Measurements from ENCODE around the gene COX20. TPM values are rescaled to one million over a fixed set of nuclear protein-coding genes. Genes with fewer than 3 reads are reported as not detected.

Gene COX20
- total and polyA plus RNA-seq, 2 donors (not counting 1 experiment from before 2014, with no cell fraction given) = 22.8 to 51.5 TPM

DNA sequence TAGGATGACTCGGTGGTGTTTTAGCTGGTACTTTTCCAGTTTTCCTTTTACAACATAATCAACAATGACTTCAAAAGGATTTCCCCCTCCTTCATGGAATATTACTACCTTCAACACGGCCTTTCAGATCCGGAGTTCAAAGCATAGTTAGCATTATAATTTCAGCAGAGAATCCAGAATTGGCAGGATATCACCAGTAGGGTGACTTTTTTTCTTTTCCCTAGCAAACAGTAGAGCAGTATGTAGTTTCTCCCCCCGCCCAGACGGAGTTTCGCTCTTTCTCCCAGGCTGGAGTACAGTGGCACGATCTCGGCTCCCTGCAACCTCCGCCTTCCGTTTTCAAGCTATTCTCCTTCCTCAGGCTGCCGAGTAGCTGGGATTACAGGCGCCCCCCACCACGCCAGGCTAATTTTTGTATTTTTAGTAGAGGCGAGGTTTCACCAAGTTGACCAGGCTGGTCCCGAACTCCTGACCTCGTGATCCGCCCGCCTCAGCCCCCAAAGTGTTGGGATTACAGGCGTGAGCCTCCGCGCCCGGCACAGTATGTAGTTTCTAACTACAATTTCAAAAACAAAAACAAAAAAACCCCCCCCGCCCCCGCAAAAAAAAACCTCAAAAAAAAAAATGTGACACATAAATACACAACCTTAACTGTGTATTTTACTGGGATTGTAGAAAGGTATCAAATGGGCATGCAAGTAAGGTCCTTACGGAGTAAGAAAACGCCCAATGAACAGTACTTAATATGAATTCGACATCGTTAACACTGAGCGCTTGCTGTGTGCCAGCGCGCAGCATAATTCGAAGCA, 1.5 kb upstream of the COX20 start:
- TF ChIP-seq, protein P1, sequence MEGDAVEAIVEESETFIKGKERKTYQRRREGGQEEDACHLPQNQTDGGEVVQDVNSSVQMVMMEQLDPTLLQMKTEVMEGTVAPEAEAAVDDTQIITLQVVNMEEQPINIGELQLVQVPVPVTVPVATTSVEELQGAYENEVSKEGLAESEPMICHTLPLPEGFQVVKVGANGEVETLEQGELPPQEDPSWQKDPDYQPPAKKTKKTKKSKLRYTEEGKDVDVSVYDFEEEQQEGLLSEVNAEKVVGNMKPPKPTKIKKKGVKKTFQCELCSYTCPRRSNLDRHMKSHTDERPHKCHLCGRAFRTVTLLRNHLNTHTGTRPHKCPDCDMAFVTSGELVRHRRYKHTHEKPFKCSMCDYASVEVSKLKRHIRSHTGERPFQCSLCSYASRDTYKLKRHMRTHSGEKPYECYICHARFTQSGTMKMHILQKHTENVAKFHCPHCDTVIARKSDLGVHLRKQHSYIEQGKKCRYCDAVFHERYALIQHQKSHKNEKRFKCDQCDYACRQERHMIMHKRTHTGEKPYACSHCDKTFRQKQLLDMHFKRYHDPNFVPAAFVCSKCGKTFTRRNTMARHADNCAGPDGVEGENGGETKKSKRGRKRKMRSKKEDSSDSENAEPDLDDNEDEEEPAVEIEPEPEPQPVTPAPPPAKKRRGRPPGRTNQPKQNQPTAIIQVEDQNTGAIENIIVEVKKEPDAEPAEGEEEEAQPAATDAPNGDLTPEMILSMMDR (conservative IDR thresholded peaks at IDR 0.05 in 1 of 2, IDR thresholded peaks at IDR 0.05 in 1 of 2; ENCODE audit: low read depth in 1 of 2, low read length in 2 of 2) = peak in 1 of 2 donors; percentile 29
- TF ChIP-seq EZH2 (IDR thresholded peaks at IDR 0.05; ENCODE audit: low read length, missing control alignments) = no peak
- DNase-seq (ENCODE audit: low read depth in 2 of 2) = peak; percentile 79 to 84

DNA sequence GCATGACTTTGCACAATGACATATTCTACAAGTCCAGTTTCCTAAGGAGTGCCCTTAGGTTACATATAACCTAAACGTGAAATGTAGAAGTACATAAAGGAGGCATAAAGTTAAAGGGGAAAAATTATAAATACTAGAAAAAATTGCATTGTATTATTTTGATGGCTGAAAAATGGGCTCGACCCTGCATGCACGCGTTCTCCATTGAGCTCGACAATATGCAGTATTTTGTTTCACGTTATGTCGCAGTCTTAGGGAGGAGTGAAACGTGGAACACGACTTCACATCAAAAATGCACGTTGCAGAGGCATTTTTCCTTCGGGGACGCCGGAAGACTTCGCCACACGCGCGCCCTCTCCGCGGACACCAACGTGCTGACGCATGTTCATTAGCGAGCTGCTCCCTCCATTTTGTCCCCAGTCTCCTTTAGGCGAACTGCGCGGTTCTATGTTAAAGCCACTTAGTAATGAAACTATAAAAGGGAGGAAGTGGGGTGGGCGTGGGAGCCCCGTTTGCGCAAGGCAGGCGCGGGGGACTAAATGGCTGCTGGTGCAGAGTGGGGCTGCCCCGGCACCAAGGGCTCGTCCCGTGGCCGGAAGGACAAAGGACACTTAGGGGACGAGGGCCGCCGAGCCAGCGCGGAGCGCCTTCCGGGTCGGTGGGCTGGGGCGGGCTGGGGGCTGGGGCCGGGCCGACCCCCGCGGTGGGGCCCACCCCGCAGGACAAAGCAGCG, 749 bp upstream of the COX20 start:
- Histone ChIP-seq H2AFZ (ENCODE audit: low read length) (peak overlapping the region; percentile 20), H3K79me2 (ENCODE audit: control insufficient read depth, insufficient read depth, low read length) (peaks cover 39% of the 10 kb centered on the region), H3K4me2 (ENCODE audit: extremely low read depth, insufficient read depth, low read length) (peak overlapping the region; percentile 93), H3K9ac (ENCODE audit: insufficient read depth, low read length) (peak overlapping the region; percentile 93), H3K27me3 (ENCODE audit: control insufficient read depth, insufficient read depth, low read length) (no peaks in the 10 kb centered on the region), H3K9me3 (ENCODE audit: control insufficient read depth, insufficient read depth, low read depth, low read length) (no peaks in the 10 kb centered on the region), H3K4me3 (replicated peaks in 1 of 4; ENCODE audit: control extremely low read depth in 1 of 4, insufficient read depth in 1 of 4, low read depth in 3 of 4, low read length in 4 of 4) (peak overlapping the region; percentile 59 to 86 (median 76)), H3K36me3 (ENCODE audit: control insufficient read depth, insufficient read depth, low read length) (peaks cover 5% of the 10 kb centered on the region), H4K20me1 (ENCODE audit: control insufficient read depth, extremely low read depth, insufficient read depth, low read length) (no peaks in the 10 kb centered on the region), H3K27ac (ENCODE audit: insufficient read depth, low read length) (peak overlapping the region; percentile 96), H3K4me1 (ENCODE audit: control insufficient read depth, extremely low read depth, insufficient read depth, low read length) (peaks cover 2% of the 10 kb centered on the region)
- peak; percentile 90 to 96 for DNase-seq (ENCODE audit: low read depth in 2 of 2)
- TF ChIP-seq EZH2 (IDR thresholded peaks at IDR 0.05; ENCODE audit: low read length, missing control alignments) = no peak
- TF ChIP-seq, protein P1 (conservative IDR thresholded peaks at IDR 0.05 in 1 of 2, IDR thresholded peaks at IDR 0.05 in 1 of 2; ENCODE audit: low read depth in 1 of 2, low read length in 2 of 2) = no peak

More for the DNA sequence above, 1.5 kb upstream of the COX20 start:
- Histone ChIP-seq H3K9ac (ENCODE audit: insufficient read depth, low read length) (peak overlapping the region; percentile 93), H3K79me2 (ENCODE audit: control insufficient read depth, insufficient read depth, low read length) (peaks cover 31% of the 10 kb centered on the region), H3K27me3 (ENCODE audit: control insufficient read depth, insufficient read depth, low read length) (no peaks in the 10 kb centered on the region), H3K4me2 (ENCODE audit: extremely low read depth, insufficient read depth, low read length) (peak overlapping the region; percentile 93), H3K9me3 (ENCODE audit: control insufficient read depth, insufficient read depth, low read depth, low read length) (no peaks in the 10 kb centered on the region), H3K27ac (ENCODE audit: insufficient read depth, low read length) (peak overlapping the region; percentile 96), H3K4me1 (ENCODE audit: control insufficient read depth, extremely low read depth, insufficient read depth, low read length) (peaks cover 2% of the 10 kb centered on the region), H4K20me1 (ENCODE audit: control insufficient read depth, extremely low read depth, insufficient read depth, low read length) (no peaks in the 10 kb centered on the region), H2AFZ (ENCODE audit: low read length) (peak overlapping the region; percentile 47), H3K4me3 (replicated peaks in 1 of 4; ENCODE audit: control extremely low read depth in 1 of 4, insufficient read depth in 1 of 4, low read depth in 3 of 4, low read length in 4 of 4) (peak overlapping the region; percentile 59 to 86 (median 76)), H3K36me3 (ENCODE audit: control insufficient read depth, insufficient read depth, low read length) (peaks cover 4% of the 10 kb centered on the region)

- Histone ChIP-seq H3K4me2 (ENCODE audit: extremely low read depth, insufficient read depth, low read length) (peak overlapping the region; percentile 91), H3K4me3 (replicated peaks in 1 of 4; ENCODE audit: control extremely low read depth in 1 of 4, insufficient read depth in 1 of 4, low read depth in 3 of 4, low read length in 4 of 4) (peak overlapping the region; percentile 59 to 98 (median 76)), H2AFZ (ENCODE audit: low read length) (peak overlapping the region; percentile 4), H3K9me3 (ENCODE audit: control insufficient read depth, insufficient read depth, low read depth, low read length) (no peaks in the 10 kb centered on the region), H4K20me1 (ENCODE audit: control insufficient read depth, extremely low read depth, insufficient read depth, low read length) (no peaks in the 10 kb centered on the region), H3K4me1 (ENCODE audit: control insufficient read depth, extremely low read depth, insufficient read depth, low read length) (peaks cover 2% of the 10 kb centered on the region), H3K27me3 (ENCODE audit: control insufficient read depth, insufficient read depth, low read length) (no peaks in the 10 kb centered on the region), H3K9ac (ENCODE audit: insufficient read depth, low read length) (peak overlapping the region; percentile 93), H3K27ac (ENCODE audit: insufficient read depth, low read length) (peak overlapping the region; percentile 96), H3K36me3 (ENCODE audit: control insufficient read depth, insufficient read depth, low read length) (peaks cover 6% of the 10 kb centered on the region), H3K79me2 (ENCODE audit: control insufficient read depth, insufficient read depth, low read length) (peaks cover 52% of the 10 kb centered on the region)
- peak; percentile 43 to 53 for DNase-seq (ENCODE audit: low read depth in 2 of 2)
- TF ChIP-seq, protein P1 (conservative IDR thresholded peaks at IDR 0.05 in 1 of 2, IDR thresholded peaks at IDR 0.05 in 1 of 2; ENCODE audit: low read depth in 1 of 2, low read length in 2 of 2) = no peak
- TF ChIP-seq EZH2 (IDR thresholded peaks at IDR 0.05; ENCODE audit: low read length, missing control alignments) = no peak
Measured at GRCh38 chr1:244836135-244836521, 670 bp downstream of the COX20 start.

Data from fibroblast of lung (primary cell).